ENCODE data around the gene DROSHA.

DROSHA gene

DNA sequence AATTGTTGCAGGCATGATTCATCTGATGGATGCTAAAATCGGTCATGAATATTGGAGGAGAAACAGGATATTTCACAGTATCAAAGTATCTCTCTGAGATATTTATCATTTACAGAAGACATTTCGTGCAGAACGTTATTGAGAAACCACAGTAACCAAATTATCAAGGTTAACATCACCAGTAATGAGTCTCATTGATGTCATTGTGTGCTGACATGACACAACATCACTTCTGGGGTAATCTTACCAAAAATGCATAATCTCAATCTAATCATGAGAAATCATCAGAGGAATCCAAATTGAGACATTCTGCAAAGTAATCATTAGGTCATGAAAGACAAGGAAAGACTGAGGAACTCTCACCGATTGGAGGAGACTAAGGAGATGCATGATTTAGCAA lies 42.9 kb upstream of the DROSHA start:
- Histone ChIP-seq H3K9me3 (ENCODE audit: control insufficient read depth, low read length) (no peaks in the 10 kb centered on the region), H2BK15ac (ENCODE audit: low read depth, poor library complexity, severe bottlenecking) (no peak overlapping the region), H2BK120ac (ENCODE audit: low read depth, low read length) (no peak overlapping the region), H2AFZ (ENCODE audit: low read depth, low read length) (no peak overlapping the region), H3K4me1 (ENCODE audit: control insufficient read depth, insufficient read depth, low read depth, low read length) (no peaks in the 10 kb centered on the region), H3K4me3 (ENCODE audit: insufficient read depth in 1 of 2, low read depth in 1 of 2, low read length in 2 of 2) (no peak overlapping the region), H3K18ac (ENCODE audit: low read depth in 1 of 2, low read length in 2 of 2) (no peak overlapping the region), H3K27ac (ENCODE audit: low read length, poor library complexity, severe bottlenecking) (no peak overlapping the region), H3K4ac (ENCODE audit: low read depth in 1 of 2, low read length in 2 of 2) (no peak overlapping the region), H3K14ac (ENCODE audit: low read length in 2 of 2) (no peak overlapping the region), H4K91ac (ENCODE audit: low read length) (no peak overlapping the region), H4K8ac (ENCODE audit: low read length) (no peak overlapping the region), H2AK5ac (ENCODE audit: low read length, severe bottlenecking) (no peak overlapping the region), H3K9ac (ENCODE audit: low read length) (no peak overlapping the region), H2BK12ac (ENCODE audit: low read length in 2 of 2) (no peak overlapping the region), H3K79me1 (replicated peaks; ENCODE audit: low read length, poor library complexity, severe bottlenecking) (no peaks in the 10 kb centered on the region), H2BK5ac (ENCODE audit: low read depth, low read length, poor library complexity, severe bottlenecking) (no peak overlapping the region), H3K36me3 (ENCODE audit: control insufficient read depth in 1 of 2, insufficient read depth in 2 of 2, low read depth in 1 of 2, low read length in 2 of 2) (no peaks in the 10 kb centered on the region), H3K27me3 (ENCODE audit: control insufficient read depth in 1 of 2, insufficient read depth in 1 of 2, low read length in 2 of 2) (peaks cover 7% of the 10 kb centered on the region in 2 experiments), H3K4me2 (ENCODE audit: low read length, poor library complexity, severe bottlenecking) (no peak overlapping the region), H3K23ac (ENCODE audit: low read length in 2 of 2) (no peak overlapping the region)
- no peak for DNase-seq
- 89% methylated on average over 3 of the region's 4 CpGs for WGBS

DNA sequence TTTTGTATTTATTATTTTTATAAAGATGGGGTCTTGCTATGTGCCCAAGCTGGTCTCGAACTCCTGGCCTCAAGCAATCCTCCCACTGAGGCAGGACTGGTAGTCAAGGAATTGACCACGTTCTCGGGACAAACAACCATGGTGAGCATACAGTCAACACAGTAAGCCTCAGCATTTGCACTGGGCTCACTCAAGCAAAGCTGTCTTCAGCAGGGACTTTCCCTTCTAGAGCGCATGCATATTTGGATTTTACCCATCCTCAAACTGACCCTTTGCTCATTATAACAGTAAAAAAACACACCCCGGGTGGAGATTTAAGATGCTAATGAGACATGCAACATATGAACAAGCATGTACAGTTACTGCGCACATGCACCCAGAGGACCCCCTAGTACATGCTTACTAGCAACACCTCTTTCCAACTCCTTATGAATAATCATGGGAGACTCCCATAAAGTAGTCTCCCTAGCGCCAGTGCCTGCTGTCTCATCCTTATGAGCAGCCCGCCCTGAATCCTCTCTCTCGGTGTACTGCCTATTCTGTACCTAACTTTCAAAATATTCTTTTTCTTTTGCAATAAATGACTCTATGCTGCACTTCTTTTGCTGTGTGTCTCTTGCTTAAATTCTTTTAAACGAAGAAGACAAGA lies 41.7 kb upstream of the DROSHA start:
- no peak overlapping the region for H4K91ac ChIP-seq (ENCODE audit: low read length)
- H2BK5ac ChIP-seq (ENCODE audit: low read depth, low read length, poor library complexity, severe bottlenecking) = no peak overlapping the region
- peaks cover 7% of the 10 kb centered on the region in 2 experiments for H3K27me3 ChIP-seq (ENCODE audit: control insufficient read depth in 1 of 2, insufficient read depth in 1 of 2, low read length in 2 of 2)
- H3K4ac ChIP-seq (ENCODE audit: low read depth in 1 of 2, low read length in 2 of 2) = no peak overlapping the region
- DNase-seq = no peak
- H2BK120ac ChIP-seq (ENCODE audit: low read depth, low read length) = no peak overlapping the region
- H3K9ac ChIP-seq (ENCODE audit: low read length) = no peak overlapping the region
- no peak overlapping the region for H3K18ac ChIP-seq (ENCODE audit: low read depth in 1 of 2, low read length in 2 of 2)
- no peak overlapping the region for H4K8ac ChIP-seq (ENCODE audit: low read length)
- no peak overlapping the region for H3K4me3 ChIP-seq (ENCODE audit: insufficient read depth in 1 of 2, low read depth in 1 of 2, low read length in 2 of 2)
- H2BK12ac ChIP-seq (ENCODE audit: low read length in 2 of 2) = no peak overlapping the region
- no peaks in the 10 kb centered on the region for H3K79me1 ChIP-seq (replicated peaks; ENCODE audit: low read length, poor library complexity, severe bottlenecking)
- H2AFZ ChIP-seq (ENCODE audit: low read depth, low read length) = no peak overlapping the region
- 90% methylated on average over 10 of the region's 10 CpGs for WGBS
- no peak overlapping the region for H2AK5ac ChIP-seq (ENCODE audit: low read length, severe bottlenecking)
- H3K27ac ChIP-seq (ENCODE audit: low read length, poor library complexity, severe bottlenecking) = no peak overlapping the region
- H3K14ac ChIP-seq (ENCODE audit: low read length in 2 of 2) = no peak overlapping the region
- no peaks in the 10 kb centered on the region for H3K36me3 ChIP-seq (ENCODE audit: control insufficient read depth in 1 of 2, insufficient read depth in 2 of 2, low read depth in 1 of 2, low read length in 2 of 2)
- H3K4me1 ChIP-seq (ENCODE audit: control insufficient read depth, insufficient read depth, low read depth, low read length) = no peaks in the 10 kb centered on the region
- no peak overlapping the region for H3K4me2 ChIP-seq (ENCODE audit: low read length, poor library complexity, severe bottlenecking)
- no peaks in the 10 kb centered on the region for H3K9me3 ChIP-seq (ENCODE audit: control insufficient read depth, low read length)
- H2BK15ac ChIP-seq (ENCODE audit: low read depth, poor library complexity, severe bottlenecking) = no peak overlapping the region
- H3K23ac ChIP-seq (ENCODE audit: low read length in 2 of 2) = no peak overlapping the region

DNA sequence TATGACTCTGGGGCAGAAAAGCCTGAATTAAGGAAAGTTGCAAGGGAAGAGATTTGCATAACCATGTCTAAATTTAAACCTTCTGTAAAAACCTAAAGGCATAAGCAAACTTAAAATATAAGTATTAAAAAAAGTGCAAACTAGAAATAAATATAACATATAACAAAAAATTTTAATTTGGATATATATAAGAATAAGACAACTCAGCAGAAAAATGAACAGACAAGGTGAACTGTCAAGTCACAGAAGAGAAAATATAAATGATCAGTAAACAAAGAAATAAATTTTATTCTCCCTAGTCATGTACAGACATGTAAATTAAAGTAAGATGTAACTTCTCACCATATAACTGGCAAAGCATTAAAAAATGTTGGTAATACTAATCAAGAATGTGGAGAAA lies 37.2 kb upstream of the DROSHA start:
- H2AK5ac ChIP-seq (ENCODE audit: low read length, severe bottlenecking) = no peak overlapping the region
- no peaks in the 10 kb centered on the region for H3K36me3 ChIP-seq (ENCODE audit: control insufficient read depth in 1 of 2, insufficient read depth in 2 of 2, low read depth in 1 of 2, low read length in 2 of 2)
- no peaks in the 10 kb centered on the region for H3K27me3 ChIP-seq (ENCODE audit: control insufficient read depth in 1 of 2, insufficient read depth in 1 of 2, low read length in 2 of 2)
- no peak overlapping the region for H3K14ac ChIP-seq (ENCODE audit: low read length in 2 of 2)
- H3K23ac ChIP-seq (ENCODE audit: low read length in 2 of 2) = no peak overlapping the region
- no peak overlapping the region for H2AFZ ChIP-seq (ENCODE audit: low read depth, low read length)
- H2BK12ac ChIP-seq (ENCODE audit: low read length in 2 of 2) = no peak overlapping the region
- H3K4me2 ChIP-seq (ENCODE audit: low read length, poor library complexity, severe bottlenecking) = no peak overlapping the region
- no peak overlapping the region for H2BK120ac ChIP-seq (ENCODE audit: low read depth, low read length)
- no peaks in the 10 kb centered on the region for H3K4me1 ChIP-seq (ENCODE audit: control insufficient read depth, insufficient read depth, low read depth, low read length)
- no peak overlapping the region for H3K4ac ChIP-seq (ENCODE audit: low read depth in 1 of 2, low read length in 2 of 2)
- no peak overlapping the region for H4K8ac ChIP-seq (ENCODE audit: low read length)
- no peak overlapping the region for H3K9ac ChIP-seq (ENCODE audit: low read length)
- no peak overlapping the region for H2BK15ac ChIP-seq (ENCODE audit: low read depth, poor library complexity, severe bottlenecking)
- no peaks in the 10 kb centered on the region for H3K9me3 ChIP-seq (ENCODE audit: control insufficient read depth, low read length)
- no peak overlapping the region for H3K18ac ChIP-seq (ENCODE audit: low read depth in 1 of 2, low read length in 2 of 2)
- DNase-seq = no peak
- H4K91ac ChIP-seq (ENCODE audit: low read length) = no peak overlapping the region
- H2BK5ac ChIP-seq (ENCODE audit: low read depth, low read length, poor library complexity, severe bottlenecking) = no peak overlapping the region
- H3K79me1 ChIP-seq (replicated peaks; ENCODE audit: low read length, poor library complexity, severe bottlenecking) = no peaks in the 10 kb centered on the region
- H3K4me3 ChIP-seq (ENCODE audit: insufficient read depth in 1 of 2, low read depth in 1 of 2, low read length in 2 of 2) = no peak overlapping the region
- no peak overlapping the region for H3K27ac ChIP-seq (ENCODE audit: low read length, poor library complexity, severe bottlenecking)

DNA sequence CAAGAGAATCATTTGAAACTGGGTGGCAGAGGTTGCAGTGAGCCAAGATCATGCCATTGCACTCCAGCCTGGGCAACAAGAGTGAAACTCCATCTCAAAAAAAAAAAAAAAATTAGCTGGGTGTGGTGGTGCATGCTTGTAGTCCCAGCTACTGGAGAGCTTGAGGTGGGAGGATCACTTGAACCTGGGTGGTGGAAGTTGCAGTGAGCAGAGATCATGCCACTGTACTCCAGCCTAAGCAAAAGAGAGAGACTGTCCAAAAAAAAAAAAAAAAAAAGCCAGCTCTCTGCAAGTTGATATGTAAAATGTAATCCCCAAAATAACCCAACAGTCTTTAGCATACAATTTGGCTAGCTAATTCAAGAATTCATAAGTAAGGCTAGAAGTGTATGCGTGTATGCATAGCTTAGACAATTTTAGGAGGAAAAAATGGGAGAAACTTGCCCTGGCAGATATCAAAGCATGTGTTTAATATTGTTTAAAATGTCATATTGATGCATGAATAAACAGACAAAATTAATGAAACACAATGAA lies 36.5 kb upstream of the DROSHA start:
- H3K14ac ChIP-seq (ENCODE audit: low read length in 2 of 2) = no peak overlapping the region
- H3K9ac ChIP-seq (ENCODE audit: low read length) = no peak overlapping the region
- H3K79me1 ChIP-seq (replicated peaks; ENCODE audit: low read length, poor library complexity, severe bottlenecking) = no peaks in the 10 kb centered on the region
- H3K4ac ChIP-seq (ENCODE audit: low read depth in 1 of 2, low read length in 2 of 2) = no peak overlapping the region
- no peak overlapping the region for H3K18ac ChIP-seq (ENCODE audit: low read depth in 1 of 2, low read length in 2 of 2)
- H3K9me3 ChIP-seq (ENCODE audit: control insufficient read depth, low read length) = no peaks in the 10 kb centered on the region
- H2BK15ac ChIP-seq (ENCODE audit: low read depth, poor library complexity, severe bottlenecking) = no peak overlapping the region
- no peak overlapping the region for H2AFZ ChIP-seq (ENCODE audit: low read depth, low read length)
- no peak overlapping the region for H3K27ac ChIP-seq (ENCODE audit: low read length, poor library complexity, severe bottlenecking)
- H3K4me3 ChIP-seq (ENCODE audit: insufficient read depth in 1 of 2, low read depth in 1 of 2, low read length in 2 of 2) = no peak overlapping the region
- H2AK5ac ChIP-seq (ENCODE audit: low read length, severe bottlenecking) = no peak overlapping the region
- H3K4me1 ChIP-seq (ENCODE audit: control insufficient read depth, insufficient read depth, low read depth, low read length) = no peaks in the 10 kb centered on the region
- H4K91ac ChIP-seq (ENCODE audit: low read length) = no peak overlapping the region
- H3K27me3 ChIP-seq (ENCODE audit: control insufficient read depth in 1 of 2, insufficient read depth in 1 of 2, low read length in 2 of 2) = no peaks in the 10 kb centered on the region
- no peak overlapping the region for H4K8ac ChIP-seq (ENCODE audit: low read length)
- H2BK5ac ChIP-seq (ENCODE audit: low read depth, low read length, poor library complexity, severe bottlenecking) = no peak overlapping the region
- no peak overlapping the region for H2BK12ac ChIP-seq (ENCODE audit: low read length in 2 of 2)
- H3K23ac ChIP-seq (ENCODE audit: low read length in 2 of 2) = no peak overlapping the region
- no peak for DNase-seq
- H3K36me3 ChIP-seq (ENCODE audit: control insufficient read depth in 1 of 2, insufficient read depth in 2 of 2, low read depth in 1 of 2, low read length in 2 of 2) = no peaks in the 10 kb centered on the region
- WGBS = no CpG with 5 or more reads among the region's 1 CpG
- no peak overlapping the region for H3K4me2 ChIP-seq (ENCODE audit: low read length, poor library complexity, severe bottlenecking)
- H2BK120ac ChIP-seq (ENCODE audit: low read depth, low read length) = no peak overlapping the region

Data from mesenchymal stem cell (in vitro differentiated cells and primary cell).